Measurements from ENCODE around the gene CCNYL1. TPM values are rescaled to one million over a fixed set of nuclear protein-coding genes. Genes with fewer than 3 reads are reported as not detected.

Gene CCNYL1
- polyA plus RNA-seq, 1 of the 3 experiments (the other 2 are of a cell fraction): 8.7 TPM

DNA sequence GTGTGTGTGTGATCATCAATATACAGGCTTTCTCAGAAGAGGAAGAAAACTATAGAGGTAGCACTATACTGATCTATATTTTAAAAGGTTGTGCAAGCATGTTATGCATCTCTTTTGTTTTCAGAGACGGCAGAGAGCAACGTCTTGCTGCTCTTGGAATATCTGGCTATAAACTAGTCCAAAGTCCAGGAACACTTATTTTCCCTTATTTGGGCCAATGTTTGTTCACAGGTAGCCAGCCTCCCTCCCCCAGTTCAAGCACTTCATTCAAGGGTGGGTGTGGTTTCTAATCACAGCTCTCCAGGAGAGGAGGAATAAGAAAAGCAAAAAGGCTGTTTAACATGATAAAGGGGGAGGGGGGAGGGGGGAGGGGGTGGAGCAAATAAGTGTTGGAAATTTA is 54.1 kb downstream of the CCNYL1 start:
- no peak overlapping the region for H3K9ac ChIP-seq
- WGBS (ENCODE audit: low lambda C conversion rate): 67% methylated on average over 2 of the region's 2 CpGs
- no peak overlapping the region for H3K4me3 ChIP-seq (ENCODE audit: low read depth in 2 of 2, low read length in 1 of 2)
- peaks cover 3 to 5% of the 10 kb centered on the region in 2 experiments for H3K36me3 ChIP-seq (replicated peaks in 1 of 2; ENCODE audit: control insufficient read depth in 1 of 2, insufficient read depth in 2 of 2, low read length in 1 of 2)
- no peaks in the 10 kb centered on the region for H4K20me1 ChIP-seq (ENCODE audit: insufficient read depth)
- ChIA-PET CTCF (interaction anchor here (3.3 to 5.7 kb wide), 2 partner anchors 20 to 208 kb away, joined by 17 to 36 read pairs; no protein-coding TSS in a partner anchor), POLR2A (no interaction called here)
- no peaks in the 10 kb centered on the region for H3K79me2 ChIP-seq (ENCODE audit: insufficient read depth)
- H3K9me2 ChIP-seq: no peaks in the 10 kb centered on the region
- H3K27me3 ChIP-seq (ENCODE audit: insufficient read depth): no peaks in the 10 kb centered on the region
- TF ChIP-seq RFX5 (IDR thresholded peaks at IDR 0.05; ENCODE audit: low read length) (no peak), JUND (IDR thresholded peaks at IDR 0.05) (no peak), SMC3 (IDR thresholded peaks at IDR 0.05; ENCODE audit: low read depth, low read length) (no peak), POLR2AphosphoS5 (IDR thresholded peaks at IDR 0.05; ENCODE audit: low read depth, low read length) (no peak), GABPA (IDR thresholded peaks at IDR 0.05; ENCODE audit: low read depth) (no peak), FOXJ3 (CRISPR knock-in tag; IDR thresholded peaks at IDR 0.05) (no peak)
- TF ChIP-seq, protein P1, sequence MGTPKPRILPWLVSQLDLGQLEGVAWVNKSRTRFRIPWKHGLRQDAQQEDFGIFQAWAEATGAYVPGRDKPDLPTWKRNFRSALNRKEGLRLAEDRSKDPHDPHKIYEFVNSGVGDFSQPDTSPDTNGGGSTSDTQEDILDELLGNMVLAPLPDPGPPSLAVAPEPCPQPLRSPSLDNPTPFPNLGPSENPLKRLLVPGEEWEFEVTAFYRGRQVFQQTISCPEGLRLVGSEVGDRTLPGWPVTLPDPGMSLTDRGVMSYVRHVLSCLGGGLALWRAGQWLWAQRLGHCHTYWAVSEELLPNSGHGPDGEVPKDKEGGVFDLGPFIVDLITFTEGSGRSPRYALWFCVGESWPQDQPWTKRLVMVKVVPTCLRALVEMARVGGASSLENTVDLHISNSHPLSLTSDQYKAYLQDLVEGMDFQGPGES (IDR thresholded peaks at IDR 0.05; ENCODE audit: low read depth, low read length): no peak
- TF ChIP-seq, protein P2, sequence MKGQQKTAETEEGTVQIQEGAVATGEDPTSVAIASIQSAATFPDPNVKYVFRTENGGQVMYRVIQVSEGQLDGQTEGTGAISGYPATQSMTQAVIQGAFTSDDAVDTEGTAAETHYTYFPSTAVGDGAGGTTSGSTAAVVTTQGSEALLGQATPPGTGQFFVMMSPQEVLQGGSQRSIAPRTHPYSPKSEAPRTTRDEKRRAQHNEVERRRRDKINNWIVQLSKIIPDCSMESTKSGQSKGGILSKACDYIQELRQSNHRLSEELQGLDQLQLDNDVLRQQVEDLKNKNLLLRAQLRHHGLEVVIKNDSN (IDR thresholded peaks at IDR 0.05; ENCODE audit: borderline replicate concordance, low read depth): no peak
- TF ChIP-seq, protein P3, sequence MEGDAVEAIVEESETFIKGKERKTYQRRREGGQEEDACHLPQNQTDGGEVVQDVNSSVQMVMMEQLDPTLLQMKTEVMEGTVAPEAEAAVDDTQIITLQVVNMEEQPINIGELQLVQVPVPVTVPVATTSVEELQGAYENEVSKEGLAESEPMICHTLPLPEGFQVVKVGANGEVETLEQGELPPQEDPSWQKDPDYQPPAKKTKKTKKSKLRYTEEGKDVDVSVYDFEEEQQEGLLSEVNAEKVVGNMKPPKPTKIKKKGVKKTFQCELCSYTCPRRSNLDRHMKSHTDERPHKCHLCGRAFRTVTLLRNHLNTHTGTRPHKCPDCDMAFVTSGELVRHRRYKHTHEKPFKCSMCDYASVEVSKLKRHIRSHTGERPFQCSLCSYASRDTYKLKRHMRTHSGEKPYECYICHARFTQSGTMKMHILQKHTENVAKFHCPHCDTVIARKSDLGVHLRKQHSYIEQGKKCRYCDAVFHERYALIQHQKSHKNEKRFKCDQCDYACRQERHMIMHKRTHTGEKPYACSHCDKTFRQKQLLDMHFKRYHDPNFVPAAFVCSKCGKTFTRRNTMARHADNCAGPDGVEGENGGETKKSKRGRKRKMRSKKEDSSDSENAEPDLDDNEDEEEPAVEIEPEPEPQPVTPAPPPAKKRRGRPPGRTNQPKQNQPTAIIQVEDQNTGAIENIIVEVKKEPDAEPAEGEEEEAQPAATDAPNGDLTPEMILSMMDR (IDR thresholded peaks at IDR 0.05): no peak
- no peaks in the 10 kb centered on the region for H3K9me3 ChIP-seq
- DNase-seq: no peak
- no peaks in the 10 kb centered on the region for H3F3A ChIP-seq (replicated peaks; ENCODE audit: insufficient read depth)
- H3K4me2 ChIP-seq: no peak overlapping the region
- peaks cover 10 to 18% of the 10 kb centered on the region in 2 experiments; a peak in 2 of 4 replicates for H3K4me1 ChIP-seq (ENCODE audit: control insufficient read depth in 1 of 2, insufficient read depth in 2 of 2, low read depth in 1 of 2, low read length in 1 of 2)
- H2AFZ ChIP-seq (ENCODE audit: low read depth): no peak overlapping the region
- no peak overlapping the region for H3K27ac ChIP-seq (ENCODE audit: low read depth in 2 of 2, low read length in 1 of 2)

DNA sequence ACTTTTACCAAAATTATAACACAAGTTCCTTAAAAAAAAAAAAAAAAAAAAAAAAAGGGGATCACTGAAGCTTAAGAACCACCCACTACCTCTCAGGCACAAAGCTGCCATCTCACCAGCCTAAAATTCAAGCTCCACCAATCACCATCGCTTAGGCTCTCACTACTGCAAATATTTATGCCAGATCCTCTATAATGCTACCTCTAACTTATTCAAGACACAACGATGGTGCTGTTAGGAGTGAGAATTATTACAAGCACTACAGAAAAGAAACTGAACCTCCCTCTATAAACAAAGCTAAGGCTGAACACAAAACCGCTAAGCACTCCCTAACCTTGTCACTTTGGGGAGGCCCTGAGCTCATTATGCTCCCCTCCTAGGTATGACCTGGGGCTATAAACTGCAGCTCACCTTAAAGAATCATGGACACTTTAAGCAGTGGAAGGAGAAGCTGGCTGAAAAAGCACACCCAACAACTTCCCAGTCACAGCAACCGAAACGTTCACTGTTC is 54.7 kb downstream of the CCNYL1 start:
- CTCF ChIA-PET: interaction anchor here (1.6 to 5.7 kb wide), 4 partner anchors 20 to 210 kb away, joined by 3 to 36 read pairs (median 14); no protein-coding TSS in a partner anchor
- Histone ChIP-seq H2AFZ (ENCODE audit: low read depth) (no peak overlapping the region), H3K9me3 (no peaks in the 10 kb centered on the region), H4K20me1 (ENCODE audit: insufficient read depth) (no peaks in the 10 kb centered on the region), H3K9me2 (no peaks in the 10 kb centered on the region), H3K4me3 (ENCODE audit: low read depth in 2 of 2, low read length in 1 of 2) (no peak overlapping the region), H3K36me3 (replicated peaks in 1 of 2; ENCODE audit: control insufficient read depth in 1 of 2, insufficient read depth in 2 of 2, low read length in 1 of 2) (peaks cover 3 to 5% of the 10 kb centered on the region in 2 experiments), H3K79me2 (ENCODE audit: insufficient read depth) (no peaks in the 10 kb centered on the region), H3K9ac (no peak overlapping the region), H3K27ac (ENCODE audit: low read depth in 2 of 2, low read length in 1 of 2) (no peak overlapping the region), H3F3A (replicated peaks; ENCODE audit: insufficient read depth) (no peaks in the 10 kb centered on the region), H3K4me2 (no peak overlapping the region), H3K27me3 (ENCODE audit: insufficient read depth) (no peaks in the 10 kb centered on the region), H3K4me1 (ENCODE audit: control insufficient read depth in 1 of 2, insufficient read depth in 2 of 2, low read depth in 1 of 2, low read length in 1 of 2) (peaks cover 10 to 18% of the 10 kb centered on the region in 2 experiments; a peak in 1 of 4 replicates)
- POLR2A ChIA-PET: no interaction called here
- DNase-seq: no peak
- WGBS (ENCODE audit: low lambda C conversion rate): 88% methylated on average over 5 of the region's 5 CpGs
- TF ChIP-seq, protein P2 (IDR thresholded peaks at IDR 0.05; ENCODE audit: borderline replicate concordance, low read depth): no peak
- TF ChIP-seq, protein P4, sequence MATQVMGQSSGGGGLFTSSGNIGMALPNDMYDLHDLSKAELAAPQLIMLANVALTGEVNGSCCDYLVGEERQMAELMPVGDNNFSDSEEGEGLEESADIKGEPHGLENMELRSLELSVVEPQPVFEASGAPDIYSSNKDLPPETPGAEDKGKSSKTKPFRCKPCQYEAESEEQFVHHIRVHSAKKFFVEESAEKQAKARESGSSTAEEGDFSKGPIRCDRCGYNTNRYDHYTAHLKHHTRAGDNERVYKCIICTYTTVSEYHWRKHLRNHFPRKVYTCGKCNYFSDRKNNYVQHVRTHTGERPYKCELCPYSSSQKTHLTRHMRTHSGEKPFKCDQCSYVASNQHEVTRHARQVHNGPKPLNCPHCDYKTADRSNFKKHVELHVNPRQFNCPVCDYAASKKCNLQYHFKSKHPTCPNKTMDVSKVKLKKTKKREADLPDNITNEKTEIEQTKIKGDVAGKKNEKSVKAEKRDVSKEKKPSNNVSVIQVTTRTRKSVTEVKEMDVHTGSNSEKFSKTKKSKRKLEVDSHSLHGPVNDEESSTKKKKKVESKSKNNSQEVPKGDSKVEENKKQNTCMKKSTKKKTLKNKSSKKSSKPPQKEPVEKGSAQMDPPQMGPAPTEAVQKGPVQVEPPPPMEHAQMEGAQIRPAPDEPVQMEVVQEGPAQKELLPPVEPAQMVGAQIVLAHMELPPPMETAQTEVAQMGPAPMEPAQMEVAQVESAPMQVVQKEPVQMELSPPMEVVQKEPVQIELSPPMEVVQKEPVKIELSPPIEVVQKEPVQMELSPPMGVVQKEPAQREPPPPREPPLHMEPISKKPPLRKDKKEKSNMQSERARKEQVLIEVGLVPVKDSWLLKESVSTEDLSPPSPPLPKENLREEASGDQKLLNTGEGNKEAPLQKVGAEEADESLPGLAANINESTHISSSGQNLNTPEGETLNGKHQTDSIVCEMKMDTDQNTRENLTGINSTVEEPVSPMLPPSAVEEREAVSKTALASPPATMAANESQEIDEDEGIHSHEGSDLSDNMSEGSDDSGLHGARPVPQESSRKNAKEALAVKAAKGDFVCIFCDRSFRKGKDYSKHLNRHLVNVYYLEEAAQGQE (IDR thresholded peaks at IDR 0.05; ENCODE audit: low read depth, low read length): no peak
- TF ChIP-seq JUND (IDR thresholded peaks at IDR 0.05) (no peak), MXI1 (IDR thresholded peaks at IDR 0.05; ENCODE audit: low read depth, low read length) (no peak), GABPA (IDR thresholded peaks at IDR 0.05; ENCODE audit: low read depth) (no peak), POLR2AphosphoS5 (IDR thresholded peaks at IDR 0.05; ENCODE audit: low read depth, low read length) (no peak), EZH2phosphoT487 (IDR thresholded peaks at IDR 0.05; ENCODE audit: borderline replicate concordance, low read depth) (no peak), YY1 (IDR thresholded peaks at IDR 0.05; ENCODE audit: low read depth) (no peak), FOXM1 (IDR thresholded peaks at IDR 0.05; ENCODE audit: low read depth) (no peak), RCOR1 (IDR thresholded peaks at IDR 0.05; ENCODE audit: low read length) (no peak), TAF1 (IDR thresholded peaks at IDR 0.05; ENCODE audit: borderline replicate concordance, low read depth, low read length) (no peak), SMC3 (IDR thresholded peaks at IDR 0.05; ENCODE audit: low read depth, low read length) (no peak)
- TF ChIP-seq, protein P1 (IDR thresholded peaks at IDR 0.05; ENCODE audit: low read depth, low read length): no peak

Data from SK-N-SH (cell line).